Natural killer cell (primary cell): ENCODE measurements around the gene CD38. TPM values are rescaled to one million over a fixed set of nuclear protein-coding genes. Genes with fewer than 3 reads are reported as not detected.
"Not testable (repeated sequence)": the region's sequence is repeated elsewhere in the genome, so short reads cannot be mapped to it uniquely, and the experiment has no call there.

Experiments
- ATAC-seq, 3 donors: fragments of 150-1000 bp in 2 of 3; fragments of 200-7000 bp in 1 of 3; cut with Tn5 transposase; 1 replicate in 1 of 3; 2 replicates in 2 of 3; pipeline ENCODE4 v1.10.0; 2021; ENCODE audit warnings: mild to moderate bottlenecking in 2 of 3, moderate library complexity in 2 of 3
- DNase-seq, 2 donors: peaks; one replicate each; pipeline versions ENCODE4 v3.0.0 to v3.0.0-alpha.2; 2013 to 2021; ENCODE audit warnings: mixed read lengths in 1 of 2
- H3K27ac ChIP-seq: one replicate; pipeline ENCODE4 v1.5.1; 2013; ENCODE audit warnings: mild to moderate bottlenecking, low read length
- H3K27me3 ChIP-seq: one replicate; pipeline ENCODE4 v1.6.1; 2013; ENCODE audit warnings: low read length; ENCODE audit not compliant: control insufficient read depth, insufficient read depth
- H3K36me3 ChIP-seq: one replicate; pipeline ENCODE4 v1.6.1; 2013; ENCODE audit warnings: low read length; ENCODE audit not compliant: control insufficient read depth, insufficient read depth
- H3K4me1 ChIP-seq: one replicate; pipeline ENCODE4 v1.6.1; 2013; ENCODE audit warnings: low read length; ENCODE audit not compliant: control insufficient read depth, insufficient read depth
- H3K4me3 ChIP-seq: one replicate; pipeline ENCODE4 v1.5.1; 2013; ENCODE audit warnings: low read length
- H3K9me3 ChIP-seq: one replicate; pipeline ENCODE4 v1.6.1; 2013; ENCODE audit warnings: low read length; ENCODE audit not compliant: control insufficient read depth, insufficient read depth
- H3K27ac Mint-ChIP-seq, 2 donors: one replicate each; pipeline ENCODE4 v1.8.0; 2022; ENCODE audit warnings: mild to moderate bottlenecking in 2 of 2, mixed read lengths in 2 of 2, moderate library complexity in 1 of 2
- H3K27me3 Mint-ChIP-seq, 2 donors: one replicate each; pipeline ENCODE4 v1.8.0; 2022; ENCODE audit warnings: low read depth in 2 of 2, mixed read lengths in 2 of 2
- H3K36me3 Mint-ChIP-seq: one replicate; pipeline ENCODE4 v1.8.0; 2022; ENCODE audit warnings: mixed read lengths
- H3K4me1 Mint-ChIP-seq, 2 donors: one replicate each; pipeline ENCODE4 v1.8.0; 2022; ENCODE audit warnings: mixed read lengths in 2 of 2
- H3K4me3 Mint-ChIP-seq: one replicate; pipeline ENCODE4 v1.8.0; 2022; ENCODE audit warnings: mild to moderate bottlenecking, moderate library complexity, mixed read lengths
- H3K9me3 Mint-ChIP-seq, 2 donors: one replicate each; pipeline ENCODE4 v1.8.0; 2022; ENCODE audit warnings: mixed read lengths in 2 of 2
- WGBS: methylation state at CpG from one replicate; pipeline ENCODE4 v1.1.7; 2013; ENCODE audit warnings: missing lambda C conversion rate; ENCODE audit not compliant: insufficient coverage; 5-methylcytosine and 5-hydroxymethylcytosine counted together
- intact Hi-C: fragments of 100-400 bp; cut with micrococcal nuclease; formaldehyde crosslinking; loops from one replicate; pipeline ENCODE4 v1.14.2; 2022
- total RNA-seq, 4 donors: library from RNA; stranded (reverse); fragments of 120-200 nt in 1 of 4; gene quantifications; one replicate each; pipeline versions ENCODE4 v1.2.3 to v1.2.4, GENCODE V29; 2013 to 2022
- TF ChIP-seq, protein P1 (sequence below): fragments of 200-600 bp; IDR thresholded peaks from one replicate; pipeline ENCODE4 v1.8.0; 2022; ENCODE audit warnings: antibody characterized with exemption

Gene CD38
- total RNA-seq, 3 donors from 2014 or later (not counting 1 experiment from before 2014, with no cell fraction given): 91.8 to 124 (median 98.8) TPM

DNA sequence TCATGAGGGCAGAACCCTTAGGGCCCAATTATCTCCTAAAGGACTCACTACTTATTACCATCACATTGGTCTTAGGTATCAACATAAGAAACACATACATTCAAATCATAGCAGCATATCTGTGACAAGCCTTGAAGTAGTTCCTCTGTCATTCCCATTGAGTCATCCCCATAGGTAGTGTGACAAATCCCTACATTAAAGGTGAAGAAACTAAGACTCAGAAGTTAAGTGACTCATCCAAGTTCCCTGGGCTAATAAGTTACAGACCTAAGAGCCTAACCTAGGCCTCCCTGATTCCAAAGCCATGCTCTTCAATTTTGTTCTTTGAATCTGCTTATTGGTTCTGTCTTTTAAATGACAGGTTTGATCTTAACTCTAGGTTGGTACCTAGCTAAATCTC lies 58.2 kb downstream of the CD38 start:
- DNase-seq (no peak), ATAC-seq (no peak)
- Histone ChIP-seq H3K4me1 (peaks cover 10% of the 10 kb centered on the region), H3K4me3 (no peak overlapping the region), H3K27me3 (no peaks in the 10 kb centered on the region), H3K27ac (no peak overlapping the region), H3K36me3 (peaks cover 6% of the 10 kb centered on the region), H3K9me3 (no peaks in the 10 kb centered on the region)
- peak overlapping the region; percentile 34 to 37 for H3K27ac Mint-ChIP-seq
- peaks cover 17% of the 10 kb centered on the region for H3K36me3 Mint-ChIP-seq
- H3K4me1 Mint-ChIP-seq: peaks cover 26 to 27% of the 10 kb centered on the region in 2 donors
- intact Hi-C loops: no loop called here
- H3K27me3 Mint-ChIP-seq: no peaks in the 10 kb centered on the region
- TF ChIP-seq, protein P1, sequence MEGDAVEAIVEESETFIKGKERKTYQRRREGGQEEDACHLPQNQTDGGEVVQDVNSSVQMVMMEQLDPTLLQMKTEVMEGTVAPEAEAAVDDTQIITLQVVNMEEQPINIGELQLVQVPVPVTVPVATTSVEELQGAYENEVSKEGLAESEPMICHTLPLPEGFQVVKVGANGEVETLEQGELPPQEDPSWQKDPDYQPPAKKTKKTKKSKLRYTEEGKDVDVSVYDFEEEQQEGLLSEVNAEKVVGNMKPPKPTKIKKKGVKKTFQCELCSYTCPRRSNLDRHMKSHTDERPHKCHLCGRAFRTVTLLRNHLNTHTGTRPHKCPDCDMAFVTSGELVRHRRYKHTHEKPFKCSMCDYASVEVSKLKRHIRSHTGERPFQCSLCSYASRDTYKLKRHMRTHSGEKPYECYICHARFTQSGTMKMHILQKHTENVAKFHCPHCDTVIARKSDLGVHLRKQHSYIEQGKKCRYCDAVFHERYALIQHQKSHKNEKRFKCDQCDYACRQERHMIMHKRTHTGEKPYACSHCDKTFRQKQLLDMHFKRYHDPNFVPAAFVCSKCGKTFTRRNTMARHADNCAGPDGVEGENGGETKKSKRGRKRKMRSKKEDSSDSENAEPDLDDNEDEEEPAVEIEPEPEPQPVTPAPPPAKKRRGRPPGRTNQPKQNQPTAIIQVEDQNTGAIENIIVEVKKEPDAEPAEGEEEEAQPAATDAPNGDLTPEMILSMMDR: no peak
- H3K9me3 Mint-ChIP-seq: no peaks in the 10 kb centered on the region
- no peak overlapping the region for H3K4me3 Mint-ChIP-seq

DNA sequence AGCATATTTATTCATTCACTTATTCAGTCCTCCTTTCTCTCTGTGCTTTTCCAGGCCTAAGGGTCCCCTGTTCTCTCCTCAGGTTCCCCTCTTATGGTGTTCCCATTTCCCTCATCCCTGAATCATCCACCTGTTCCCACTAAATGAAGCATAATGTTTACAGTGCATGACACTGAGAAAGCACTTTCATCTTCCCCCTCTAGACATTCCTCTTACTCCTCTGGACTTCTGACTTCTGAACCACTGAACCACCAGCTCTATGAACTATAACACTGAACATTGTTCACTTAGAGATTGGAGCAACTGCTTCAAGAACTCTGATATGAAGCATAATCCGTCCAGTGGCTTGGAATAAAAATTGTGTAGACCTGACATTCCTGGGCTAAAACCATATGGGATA lies 59.5 kb downstream of the CD38 start:
- TF ChIP-seq, protein P1: no peak
- H3K27me3 Mint-ChIP-seq: no peaks in the 10 kb centered on the region
- H3K4me3 Mint-ChIP-seq: no peak overlapping the region
- Histone ChIP-seq H3K27me3 (no peaks in the 10 kb centered on the region), H3K9me3 (no peaks in the 10 kb centered on the region), H3K4me3 (no peak overlapping the region), H3K27ac (no peak overlapping the region), H3K36me3 (peaks cover 6% of the 10 kb centered on the region), H3K4me1 (peaks cover 6% of the 10 kb centered on the region)
- H3K36me3 Mint-ChIP-seq: peaks cover 9% of the 10 kb centered on the region
- WGBS: 100% methylated on average over 1 of the region's 1 CpG
- intact Hi-C loops: no loop called here
- H3K9me3 Mint-ChIP-seq: no peaks in the 10 kb centered on the region
- H3K4me1 Mint-ChIP-seq: peaks cover 13 to 15% of the 10 kb centered on the region in 2 donors
- DNase-seq (no peak), ATAC-seq (no peak)
- peak overlapping the region in 1 of 2 donors; percentile 34 for H3K27ac Mint-ChIP-seq

DNA sequence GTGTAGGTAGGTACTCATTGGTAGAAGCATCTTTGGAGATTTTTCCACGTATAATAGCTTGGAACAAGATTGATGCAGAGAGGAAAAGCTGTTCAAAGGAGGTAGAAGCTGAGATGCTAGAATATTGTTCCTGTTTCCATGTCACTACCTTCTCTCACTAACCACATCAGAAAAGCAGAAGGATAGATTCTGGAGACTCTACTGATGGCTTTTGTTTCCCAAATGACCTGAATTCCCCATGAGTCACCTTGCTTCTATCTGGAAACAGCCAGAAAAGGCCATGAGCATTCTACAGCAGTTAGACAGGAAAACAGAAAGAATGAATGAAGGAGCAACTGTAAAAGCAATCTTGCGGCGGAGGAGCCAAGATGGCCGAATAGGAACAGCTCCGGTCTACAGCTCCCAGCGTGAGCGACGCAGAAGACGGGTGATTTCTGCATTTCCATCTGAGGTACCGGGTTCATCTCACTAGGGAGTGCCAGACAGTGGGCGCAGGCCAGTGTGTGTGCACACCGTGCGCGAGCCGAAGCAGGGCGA lies 63.1 kb downstream of the CD38 start:
- H3K27ac Mint-ChIP-seq, intact Hi-C loops, H3K36me3 Mint-ChIP-seq, H3K4me3 ChIP-seq, H3K27ac ChIP-seq, H3K4me1 ChIP-seq, ATAC-seq, H3K9me3 ChIP-seq, H3K36me3 ChIP-seq, H3K27me3 Mint-ChIP-seq, H3K27me3 ChIP-seq, DNase-seq, H3K9me3 Mint-ChIP-seq, H3K4me3 Mint-ChIP-seq, H3K4me1 Mint-ChIP-seq: not testable (repeated sequence)
- 88% methylated on average over 3 of the region's 16 CpGs for WGBS

DNA sequence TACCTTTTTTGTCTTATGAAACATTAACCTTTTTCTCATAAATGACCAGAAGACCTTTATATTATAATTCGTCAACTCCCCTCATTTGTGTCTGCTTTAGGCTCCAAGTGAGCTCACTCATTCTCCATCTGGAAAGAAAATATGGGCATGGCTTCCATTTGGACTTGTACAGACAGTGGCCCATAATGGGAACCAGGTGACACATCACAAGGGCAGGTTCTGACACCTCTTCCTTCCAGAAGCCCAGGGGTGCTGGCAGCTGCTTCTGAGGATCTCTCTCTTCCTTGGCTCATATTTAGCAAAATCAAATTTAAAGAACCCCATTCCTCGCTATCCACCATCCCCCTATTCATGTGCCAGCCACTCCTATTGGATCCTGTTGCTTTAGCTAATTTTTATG lies 69.6 kb downstream of the CD38 start:
- intact Hi-C loops: no loop called here
- TF ChIP-seq, protein P1: no peak
- no peaks in the 10 kb centered on the region for H3K4me1 ChIP-seq
- H3K27ac ChIP-seq: no peak overlapping the region
- Mint-ChIP-seq H3K4me1 (no peaks in the 10 kb centered on the region), H3K36me3 (no peaks in the 10 kb centered on the region), H3K9me3 (no peaks in the 10 kb centered on the region), H3K27ac (peak overlapping the region in 1 of 2 donors; percentile 19), H3K27me3 (no peaks in the 10 kb centered on the region), H3K4me3 (no peak overlapping the region)
- no peak overlapping the region for H3K4me3 ChIP-seq
- peaks cover 5% of the 10 kb centered on the region for H3K36me3 ChIP-seq
- 100% methylated on average over 2 of the region's 2 CpGs for WGBS
- DNase-seq (no peak), ATAC-seq (no peak)
- no peaks in the 10 kb centered on the region for H3K9me3 ChIP-seq
- H3K27me3 ChIP-seq: no peaks in the 10 kb centered on the region
